ENCODE measurements around the gene FBF1. TPM values are rescaled to one million over a fixed set of nuclear protein-coding genes. Genes with fewer than 3 reads are reported as not detected.

FBF1 gene
- total RNA-seq, 1 experiment from 2014 or later, result 34.4 TPM

DNA sequence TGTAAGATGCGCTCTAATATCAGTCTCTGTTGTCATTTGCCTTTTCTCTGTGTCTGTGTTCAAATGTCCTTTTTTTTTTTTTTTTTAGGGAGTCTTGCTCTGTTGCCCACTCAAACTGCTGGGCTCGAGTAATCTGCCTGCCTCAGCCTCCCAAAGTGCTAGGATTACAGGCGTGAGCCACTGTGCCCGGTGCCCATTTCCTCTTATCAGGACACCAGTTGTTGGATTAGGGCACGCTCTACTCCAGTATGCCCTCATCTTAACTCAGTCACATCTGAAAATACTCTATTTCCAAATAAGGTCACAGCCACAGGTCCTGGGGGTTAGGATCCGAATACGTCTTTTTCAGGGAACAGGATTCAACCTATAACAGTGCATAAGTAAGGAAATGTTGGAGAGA lies 60.6 kb downstream of the FBF1 start:
- POLR2A ChIA-PET (ENCODE audit: low non-redundant PET), result no interaction called here
- Histone ChIP-seq H3K27ac (ENCODE audit: low read depth, low read length, poor library complexity, severe bottlenecking) (no peak overlapping the region), H3K4me3 (ENCODE audit: low read depth, low read length, poor library complexity, severe bottlenecking) (no peak overlapping the region), H3K36me3 (ENCODE audit: insufficient read depth, low read length, poor library complexity, severe bottlenecking) (no peaks in the 10 kb centered on the region), H3K27me3 (replicated peaks; ENCODE audit: insufficient read depth, low read depth, low read length, poor library complexity) (peaks cover 13% of the 10 kb centered on the region), H3K4me1 (ENCODE audit: insufficient read depth, low read length, poor library complexity, severe bottlenecking) (peaks cover 16% of the 10 kb centered on the region), H3K9me3 (ENCODE audit: low read depth, low read length, poor library complexity, severe bottlenecking) (no peaks in the 10 kb centered on the region)
- no TSS peak for BruUV-seq (replicated peaks)
- TF ChIP-seq EZH2 (IDR thresholded peaks at IDR 0.05; ENCODE audit: borderline replicate concordance, low read depth, low read length, poor library complexity, severe bottlenecking), result no peak
- TF ChIP-seq, protein P1, sequence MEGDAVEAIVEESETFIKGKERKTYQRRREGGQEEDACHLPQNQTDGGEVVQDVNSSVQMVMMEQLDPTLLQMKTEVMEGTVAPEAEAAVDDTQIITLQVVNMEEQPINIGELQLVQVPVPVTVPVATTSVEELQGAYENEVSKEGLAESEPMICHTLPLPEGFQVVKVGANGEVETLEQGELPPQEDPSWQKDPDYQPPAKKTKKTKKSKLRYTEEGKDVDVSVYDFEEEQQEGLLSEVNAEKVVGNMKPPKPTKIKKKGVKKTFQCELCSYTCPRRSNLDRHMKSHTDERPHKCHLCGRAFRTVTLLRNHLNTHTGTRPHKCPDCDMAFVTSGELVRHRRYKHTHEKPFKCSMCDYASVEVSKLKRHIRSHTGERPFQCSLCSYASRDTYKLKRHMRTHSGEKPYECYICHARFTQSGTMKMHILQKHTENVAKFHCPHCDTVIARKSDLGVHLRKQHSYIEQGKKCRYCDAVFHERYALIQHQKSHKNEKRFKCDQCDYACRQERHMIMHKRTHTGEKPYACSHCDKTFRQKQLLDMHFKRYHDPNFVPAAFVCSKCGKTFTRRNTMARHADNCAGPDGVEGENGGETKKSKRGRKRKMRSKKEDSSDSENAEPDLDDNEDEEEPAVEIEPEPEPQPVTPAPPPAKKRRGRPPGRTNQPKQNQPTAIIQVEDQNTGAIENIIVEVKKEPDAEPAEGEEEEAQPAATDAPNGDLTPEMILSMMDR (conservative IDR thresholded peaks at IDR 0.05; ENCODE audit: low read depth, low read length), result no peak
- DNase-seq (ENCODE audit: low spot score), result no peak
- CTCF ChIA-PET, result no interaction called here
- intact Hi-C loops (cut with micrococcal nuclease; ENCODE audit: unreplicated experiment), result no loop called here

DNA sequence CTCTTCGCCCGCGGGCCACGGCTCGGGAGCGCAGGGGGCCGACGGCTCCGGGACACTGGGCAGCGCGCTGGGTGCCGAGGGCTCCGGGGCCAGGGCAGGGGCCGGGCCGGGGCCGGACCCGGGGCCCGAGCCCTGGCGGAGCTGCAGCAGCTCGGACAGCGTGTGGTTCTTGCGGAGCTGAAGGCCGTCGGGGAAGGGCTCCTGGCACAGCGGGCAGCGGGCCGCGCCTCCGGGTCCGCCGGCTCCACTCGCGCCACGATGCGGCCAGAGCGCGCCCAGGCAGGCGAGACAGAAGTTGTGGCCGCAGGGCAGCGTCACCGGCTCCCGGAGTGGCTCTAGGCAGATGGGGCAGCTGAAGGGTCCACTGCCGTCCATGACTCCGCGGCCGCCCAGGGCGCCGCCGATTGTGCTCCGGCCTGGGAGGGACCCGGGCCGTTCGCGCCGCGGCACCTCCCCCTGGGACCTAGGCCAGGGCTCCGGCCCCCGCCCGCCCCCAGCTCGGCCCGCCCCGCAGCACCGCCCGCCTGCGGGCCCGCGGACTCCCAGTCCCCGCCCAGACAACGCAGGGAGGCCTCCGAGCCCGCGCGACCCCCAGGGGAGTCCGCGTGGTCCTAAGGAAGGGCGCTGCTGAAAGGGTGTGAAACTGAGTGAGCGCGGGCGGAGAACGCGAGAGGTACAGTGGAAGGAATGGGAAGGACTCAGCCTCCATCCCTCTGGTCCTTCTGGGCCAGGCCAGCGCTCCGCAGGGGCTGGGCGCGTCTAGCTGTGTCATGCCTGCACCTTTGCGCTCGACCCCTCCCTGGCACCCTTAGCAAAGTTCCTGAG lies 62.5 kb downstream of the FBF1 start, which contains the start of gene TRIM47:
Gene TRIM47, minus strand, starts transcription at position 408 of the 825 bp plus-strand sequence. Its CDS starts 33 bp downstream, at position 375.
- Histone ChIP-seq H3K9me3 (ENCODE audit: low read depth, low read length, poor library complexity, severe bottlenecking) (no peaks in the 10 kb centered on the region), H3K27me3 (replicated peaks; ENCODE audit: insufficient read depth, low read depth, low read length, poor library complexity) (peaks cover 13% of the 10 kb centered on the region), H3K4me1 (ENCODE audit: insufficient read depth, low read length, poor library complexity, severe bottlenecking) (peaks cover 16% of the 10 kb centered on the region), H3K36me3 (ENCODE audit: insufficient read depth, low read length, poor library complexity, severe bottlenecking) (no peaks in the 10 kb centered on the region), H3K27ac (ENCODE audit: low read depth, low read length, poor library complexity, severe bottlenecking) (no peak within 1 kb of the TSS), H3K4me3 (ENCODE audit: low read depth, low read length, poor library complexity, severe bottlenecking) (peak within 1 kb of the TSS; percentile 39)
- no TSS peak for BruUV-seq (replicated peaks)
- ChIA-PET POLR2A (ENCODE audit: low non-redundant PET) (no interaction called here), CTCF (interaction anchor here (1.2 kb wide), 1 partner anchor 125 kb away, joined by 3 read pairs; no protein-coding TSS in a partner anchor)
- TF ChIP-seq, protein P1 (conservative IDR thresholded peaks at IDR 0.05; ENCODE audit: low read depth, low read length), result no peak
- TF ChIP-seq EZH2 (IDR thresholded peaks at IDR 0.05; ENCODE audit: borderline replicate concordance, low read depth, low read length, poor library complexity, severe bottlenecking), result no peak
- peak; percentile 47 for DNase-seq (ENCODE audit: low spot score)
- intact Hi-C loops (cut with micrococcal nuclease; ENCODE audit: unreplicated experiment), result no loop called here

DNA sequence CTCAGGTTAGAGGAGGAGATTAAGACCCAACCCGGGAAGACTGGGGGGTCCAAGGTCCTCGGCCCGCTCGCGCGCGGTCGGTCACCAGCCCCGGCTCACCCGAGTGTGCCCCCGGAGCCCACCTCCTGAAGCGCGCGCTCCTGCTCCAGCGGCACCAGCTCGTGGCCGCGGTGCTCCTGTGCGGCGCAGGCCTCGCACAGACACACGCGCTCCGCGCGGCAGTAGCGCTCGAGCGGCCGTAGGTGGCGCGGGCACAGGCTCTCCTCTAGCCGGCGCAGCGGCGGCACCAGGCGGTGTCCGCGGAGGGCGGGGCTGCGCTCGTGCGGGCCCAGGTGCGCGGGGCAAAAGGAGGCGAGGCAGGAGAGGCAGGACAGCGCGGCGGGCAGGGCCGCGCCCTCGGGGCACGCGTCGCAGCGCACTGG lies 63.1 kb downstream of the FBF1 start:
- Histone ChIP-seq H3K36me3 (ENCODE audit: insufficient read depth, low read length, poor library complexity, severe bottlenecking) (no peaks in the 10 kb centered on the region), H3K27ac (ENCODE audit: low read depth, low read length, poor library complexity, severe bottlenecking) (no peak overlapping the region), H3K4me1 (ENCODE audit: insufficient read depth, low read length, poor library complexity, severe bottlenecking) (peaks cover 16% of the 10 kb centered on the region), H3K9me3 (ENCODE audit: low read depth, low read length, poor library complexity, severe bottlenecking) (no peaks in the 10 kb centered on the region), H3K4me3 (ENCODE audit: low read depth, low read length, poor library complexity, severe bottlenecking) (peak overlapping the region; percentile 39), H3K27me3 (replicated peaks; ENCODE audit: insufficient read depth, low read depth, low read length, poor library complexity) (peaks cover 13% of the 10 kb centered on the region)
- no peak for TF ChIP-seq EZH2 (IDR thresholded peaks at IDR 0.05; ENCODE audit: borderline replicate concordance, low read depth, low read length, poor library complexity, severe bottlenecking)
- TF ChIP-seq, protein P1 (conservative IDR thresholded peaks at IDR 0.05; ENCODE audit: low read depth, low read length), result peak; percentile 50
- BruUV-seq (replicated peaks), result no TSS peak
- intact Hi-C loops (cut with micrococcal nuclease; ENCODE audit: unreplicated experiment), result no loop called here
- ChIA-PET POLR2A (ENCODE audit: low non-redundant PET) (no interaction called here), CTCF (interaction anchor here (1.2 kb wide), 1 partner anchor 124 kb away, joined by 3 read pairs; no protein-coding TSS in a partner anchor)
- peak; percentile 78 for DNase-seq (ENCODE audit: low spot score)

Data from A673 (cell line).